Mesenteric fat pad (tissue), 1 donor: Measurements from ENCODE around the gene MARCKS. TPM values are rescaled to one million over a fixed set of nuclear protein-coding genes. Genes with fewer than 3 reads are reported as not detected.

Source experiments
- DNase-seq: peaks from one replicate; pipeline ENCODE4 v3.0.0-alpha.2; 2020; ENCODE audit warnings: low spot score
- long read RNA-seq: library from polyadenylated mRNA; unstranded; transcript quantifications from one replicate; pipeline ENCODE4 v2.0.0, GENCODE V29; 2020
- total RNA-seq: library from RNA; stranded (reverse); fragmentation: NEBNext Ultra II Directional; extraction: Animal tissue kit (Norgen Biotek cat#: 25700); gene quantifications from one replicate; pipeline ENCODE4 v1.2.1, GENCODE V29; 2021
- donor health status: DM: yes; HTN: yes; CAD: no.

MARCKS gene, protein sequence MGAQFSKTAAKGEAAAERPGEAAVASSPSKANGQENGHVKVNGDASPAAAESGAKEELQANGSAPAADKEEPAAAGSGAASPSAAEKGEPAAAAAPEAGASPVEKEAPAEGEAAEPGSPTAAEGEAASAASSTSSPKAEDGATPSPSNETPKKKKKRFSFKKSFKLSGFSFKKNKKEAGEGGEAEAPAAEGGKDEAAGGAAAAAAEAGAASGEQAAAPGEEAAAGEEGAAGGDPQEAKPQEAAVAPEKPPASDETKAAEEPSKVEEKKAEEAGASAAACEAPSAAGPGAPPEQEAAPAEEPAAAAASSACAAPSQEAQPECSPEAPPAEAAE
- total RNA-seq, result 63.6 TPM
- long read RNA-seq, partial matches to known transcripts, result 0 of 6 reads
- long read RNA-seq, other reads (novel, unspliced or antisense), result 6 of 6 reads

- no peak for DNase-seq
Observed at GRCh38 chr6:113856625-113857555, at the start of gene MARCKS. Gene MARCKS, plus strand, starts transcription at chr6:113857345. Its CDS starts 401 bp downstream, at chr6:113857746.

DNA sequence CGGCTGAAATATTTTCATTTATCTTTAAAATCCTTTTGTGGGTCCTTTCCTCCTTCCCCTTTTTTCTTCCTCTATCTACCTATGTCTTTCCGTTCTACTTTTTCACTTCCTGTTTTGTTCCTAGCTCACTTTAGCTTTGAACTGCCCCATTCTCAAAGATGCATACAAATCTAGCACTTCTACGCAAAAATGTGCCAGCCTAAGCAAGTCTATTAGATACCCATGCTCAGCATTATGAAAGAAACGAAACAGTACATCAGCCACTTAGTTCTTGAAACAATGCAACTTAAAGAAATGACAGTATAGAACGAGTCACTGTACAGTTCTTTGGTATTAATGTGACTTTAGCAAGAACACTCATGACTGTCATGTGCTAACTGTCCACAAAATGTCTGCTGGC is 47.3 kb upstream of the MARCKS start:
- no peak for DNase-seq

- no peak for DNase-seq
Observed at GRCh38 chr6:113813142-113813541, 44.0 kb upstream of the MARCKS start.

GRCh38 chr6:113818578-113818977 is 38.6 kb upstream of the MARCKS start:
- DNase-seq, result no peak

- DNase-seq, result no peak
Observed at GRCh38 chr6:113819169-113819830, 37.8 kb upstream of the MARCKS start.

DNA sequence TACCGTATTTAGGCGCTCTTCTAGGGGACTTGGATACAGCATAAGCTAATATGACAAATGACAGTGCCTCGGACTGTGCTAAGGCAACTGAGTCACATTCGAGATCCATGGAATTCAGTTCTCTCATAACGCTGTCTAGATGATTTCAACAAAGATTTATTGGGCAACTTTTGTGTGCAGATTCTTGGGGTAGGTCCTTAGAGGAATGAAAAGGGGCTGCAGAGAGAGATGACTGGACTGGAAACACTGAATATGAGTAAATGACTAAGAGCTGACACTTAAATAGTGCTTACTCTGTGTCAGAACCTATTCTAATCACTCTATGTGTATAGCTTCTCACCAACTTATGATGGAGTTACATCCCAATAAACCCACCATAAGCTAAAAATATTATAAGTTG is 36.4 kb upstream of the MARCKS start:
- no peak for DNase-seq

DNA sequence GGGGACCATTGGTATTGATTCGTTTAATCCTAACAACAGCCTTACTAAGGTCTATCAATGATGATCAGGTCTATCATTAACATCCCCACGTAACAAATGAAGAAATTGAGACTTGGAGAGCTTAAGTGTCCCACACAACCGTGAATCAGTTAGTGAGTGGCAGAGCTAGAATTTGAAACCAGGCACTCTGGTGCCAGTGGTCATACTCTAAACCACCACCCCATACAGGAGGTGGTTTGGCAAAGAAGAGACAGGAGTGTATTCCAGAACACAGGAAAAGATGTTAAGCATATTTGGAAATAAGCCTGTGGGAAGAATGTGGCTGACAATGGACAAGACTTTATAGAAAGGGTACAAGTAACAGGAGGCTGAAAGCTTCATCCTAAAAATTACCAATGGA is 35.7 kb upstream of the MARCKS start:
- no peak for DNase-seq

DNA sequence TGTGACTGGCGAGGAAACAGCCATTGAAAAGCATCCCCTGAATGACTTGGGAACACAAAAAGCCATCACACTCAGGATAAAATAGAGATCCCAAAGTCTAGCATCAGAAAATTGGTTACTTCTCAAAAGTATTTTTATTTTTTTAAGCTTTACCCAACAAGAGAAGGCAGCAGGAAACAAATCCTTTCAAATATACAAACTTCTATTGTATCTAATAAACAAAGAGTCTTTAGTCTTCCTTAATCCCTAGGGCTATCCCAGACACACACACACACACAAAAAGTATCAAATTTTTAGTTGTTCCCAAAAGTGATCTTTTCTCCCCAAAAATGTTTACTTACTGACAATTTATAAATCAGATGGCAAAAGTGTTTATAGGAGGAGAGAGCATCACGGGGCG is 33.2 kb upstream of the MARCKS start:
- DNase-seq, result no peak

DNA sequence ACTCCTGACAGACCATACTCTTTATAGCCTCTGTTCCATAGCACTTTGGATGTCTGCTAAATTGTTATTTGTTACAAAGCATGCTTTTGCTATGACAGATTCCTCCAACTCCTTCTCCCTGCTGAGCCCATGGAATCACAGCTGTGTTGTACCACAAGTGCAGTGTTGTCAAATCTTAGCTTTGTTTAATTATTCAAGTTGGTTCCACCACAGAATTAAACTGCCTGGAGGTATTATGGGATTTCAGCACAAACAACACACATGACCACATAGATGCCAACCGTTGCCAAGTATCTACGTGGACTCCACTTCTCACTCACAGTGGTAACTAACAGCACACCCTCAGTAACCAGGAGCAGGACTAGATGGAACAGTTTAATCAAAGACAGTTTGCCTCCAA is 32.7 kb upstream of the MARCKS start:
- DNase-seq, result no peak

- DNase-seq, result no peak
Observed at GRCh38 chr6:113824866-113825265, 32.3 kb upstream of the MARCKS start.

DNA sequence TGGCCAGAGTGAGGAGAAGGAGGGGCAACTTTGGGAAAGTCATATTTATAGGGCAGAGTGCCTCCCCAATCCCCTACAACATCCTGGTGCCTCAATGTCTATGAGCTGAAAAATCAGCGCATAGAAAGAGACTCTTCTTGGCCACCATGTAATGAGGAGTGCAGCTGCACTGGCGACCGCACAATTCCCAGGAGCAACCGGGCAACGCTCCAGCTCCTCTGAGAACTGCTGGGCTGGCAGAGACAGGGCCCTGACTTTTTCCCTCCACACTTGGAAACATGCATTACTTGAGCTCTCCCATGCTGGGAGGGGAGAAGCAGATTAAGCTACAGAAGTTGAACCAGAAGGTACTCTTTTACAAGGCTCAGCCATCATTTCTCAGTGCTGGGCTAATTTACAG is 31.4 kb upstream of the MARCKS start:
- DNase-seq, result no peak

DNA sequence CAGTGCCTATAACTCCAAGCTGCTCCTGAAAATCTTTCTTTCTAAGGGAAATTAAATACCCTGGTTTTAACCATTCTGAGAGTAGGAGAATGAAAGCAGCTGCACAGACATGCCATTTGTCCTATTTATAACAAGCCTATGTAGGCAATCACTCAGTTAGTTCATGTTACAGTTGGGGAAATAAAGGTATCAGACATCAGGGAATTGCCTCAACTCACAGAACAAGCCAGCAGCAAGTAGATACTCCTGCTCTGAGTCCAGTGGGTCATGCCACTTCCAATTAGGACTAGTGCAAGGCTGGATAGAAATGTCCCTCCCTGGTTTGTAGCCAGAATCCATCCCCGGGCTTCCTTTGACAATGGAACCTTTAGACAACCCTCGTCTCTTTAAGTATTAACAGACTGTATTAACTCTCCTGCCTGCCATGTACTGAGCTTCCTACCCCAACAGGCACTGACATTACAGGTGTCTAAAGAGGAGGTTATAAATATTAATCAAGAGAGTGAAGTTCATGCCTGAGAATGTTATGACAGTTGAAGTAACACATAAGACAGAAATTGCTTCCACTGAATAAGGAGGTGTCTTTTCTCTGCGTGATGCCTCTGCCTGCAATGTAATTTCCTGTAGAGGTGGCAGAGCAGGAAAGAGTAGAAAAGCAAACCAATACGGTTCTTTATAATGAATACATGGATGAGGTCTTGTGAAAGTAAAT is 28.0 kb upstream of the MARCKS start:
- DNase-seq, result no peak

DNA sequence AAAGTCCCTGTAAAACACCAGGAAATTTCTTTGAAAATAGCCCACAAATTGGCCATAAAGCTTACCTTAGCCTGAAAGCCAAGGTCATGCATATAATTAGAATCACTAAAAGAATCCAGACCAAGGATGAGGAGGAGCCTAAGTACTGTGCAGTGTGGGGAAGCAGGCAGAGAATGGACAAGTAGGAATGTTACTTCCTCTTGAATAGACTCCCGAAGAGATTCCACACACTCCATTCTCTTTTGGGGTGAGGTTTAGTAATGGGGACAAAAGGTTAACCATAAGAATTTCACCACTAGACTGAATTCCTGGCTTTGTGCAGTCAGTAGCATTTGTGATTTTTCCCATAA is 27.5 kb upstream of the MARCKS start:
- no peak for DNase-seq

DNA sequence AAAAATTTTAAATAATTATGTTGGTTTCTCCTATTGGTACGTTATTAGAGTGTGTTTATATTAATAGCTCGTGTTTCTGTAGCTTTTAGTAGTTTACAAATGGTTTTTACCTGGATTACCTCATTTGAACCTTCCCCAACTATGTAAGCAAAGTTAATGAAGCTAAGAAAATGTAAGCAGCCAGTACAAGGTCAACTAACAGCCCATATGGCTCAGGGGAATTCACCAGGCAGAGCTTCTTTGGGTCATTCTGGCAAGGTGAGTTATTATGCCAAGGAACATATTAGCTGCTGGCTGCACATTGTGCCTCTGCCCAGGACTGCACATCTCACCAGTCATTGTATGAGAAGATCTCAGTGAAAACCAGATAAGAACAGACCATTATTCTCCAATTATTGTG is 27.0 kb upstream of the MARCKS start:
- DNase-seq, result no peak

DNA sequence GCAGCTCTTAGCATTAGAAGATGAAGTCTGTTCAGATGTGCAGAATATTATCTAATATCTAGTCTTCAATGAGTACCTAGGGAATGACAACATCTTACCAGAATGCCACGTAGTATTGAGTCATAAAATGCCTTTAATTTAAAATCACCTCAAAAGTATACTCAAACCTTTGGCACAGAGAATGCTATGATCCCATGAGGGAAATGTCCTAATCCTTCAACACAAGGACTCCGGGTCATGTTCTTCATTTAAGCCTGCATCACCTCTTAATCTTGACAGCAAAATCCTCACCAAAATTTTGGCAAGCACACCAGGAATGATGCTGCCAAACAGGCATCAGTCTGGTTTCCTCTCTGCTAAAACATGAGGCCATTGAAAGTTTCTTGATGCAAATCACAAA is 23.6 kb upstream of the MARCKS start:
- DNase-seq, result no peak

GRCh38 chr6:113837170-113837569 is 20.0 kb upstream of the MARCKS start:
- no peak for DNase-seq

- no peak for DNase-seq
Observed at GRCh38 chr6:113842165-113842564, 15.0 kb upstream of the MARCKS start.

- no peak for DNase-seq
Observed at GRCh38 chr6:113843500-113844073, 13.6 kb upstream of the MARCKS start.

GRCh38 chr6:113846577-113846976 is 10.6 kb upstream of the MARCKS start:
- no peak for DNase-seq

- no peak for DNase-seq
Observed at GRCh38 chr6:113847447-113847846, 9.7 kb upstream of the MARCKS start.

DNA sequence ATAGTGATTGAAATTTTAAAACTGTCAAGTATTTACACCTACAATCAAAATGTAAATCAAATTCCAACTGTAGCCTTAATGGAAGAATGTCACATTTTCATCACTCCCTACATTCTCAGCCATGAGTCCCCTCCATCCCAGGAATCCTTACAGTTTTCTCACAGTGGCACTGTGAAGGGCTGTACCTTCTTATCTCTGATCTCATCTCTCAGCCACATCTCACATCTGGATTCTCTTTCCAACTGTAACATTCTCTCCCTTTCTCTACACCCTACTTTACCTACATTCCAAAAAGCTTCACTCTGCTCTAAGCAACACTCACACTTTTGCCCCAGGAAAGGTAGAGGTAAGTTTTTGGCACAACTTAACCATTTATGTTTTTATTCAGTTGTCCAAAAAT is 8.9 kb upstream of the MARCKS start:
- no peak for DNase-seq
